ENCODE data around the gene ACAD9. TPM values are rescaled to one million over a fixed set of nuclear protein-coding genes. Genes with fewer than 3 reads are reported as not detected.
"Not testable (repeated sequence)": the region's sequence is repeated elsewhere in the genome, so short reads cannot be mapped to it uniquely, and the experiment has no call there.

Gene ACAD9
- total and polyA plus RNA-seq, 8 donors, result 38.6 to 46.4 (median 43.4) TPM

GRCh38 chr3:128859630-128860029, 19.8 kb upstream of the ACAD9 start:
- DNase-seq (no peak), ATAC-seq (no peak)
- Histone ChIP-seq H3K4me3 (no peak overlapping the region), H3K27ac (no peak overlapping the region), H3K4me1 (peaks cover 0 to 14% of the 10 kb centered on the region in 2 donors), H3K36me3 (peaks cover 0 to 3% of the 10 kb centered on the region in 2 donors), H3K27me3 (no peaks in the 10 kb centered on the region), H3K9me3 (peaks cover 0 to 49% of the 10 kb centered on the region in 2 donors)
- TF ChIP-seq CTCF (IDR thresholded peaks at IDR 0.05), result no peak
- intact Hi-C loops (cut with DNase I), result no loop called here

GRCh38 chr3:128861491-128861890, 17.9 kb upstream of the ACAD9 start:
- H3K4me3 ChIP-seq, result no peak overlapping the region
- no peak overlapping the region for H3K27ac ChIP-seq
- H3K9me3 ChIP-seq, result peaks cover 0 to 41% of the 10 kb centered on the region in 2 donors
- DNase-seq (no peak), ATAC-seq (no peak)
- intact Hi-C loops (cut with DNase I), result no loop called here
- TF ChIP-seq CTCF (IDR thresholded peaks at IDR 0.05), result no peak
- H3K4me1 ChIP-seq, result peaks cover 0 to 13% of the 10 kb centered on the region in 2 donors
- peaks cover 0 to 3% of the 10 kb centered on the region in 2 donors for H3K36me3 ChIP-seq
- no peaks in the 10 kb centered on the region for H3K27me3 ChIP-seq

- intact Hi-C loops (cut with DNase I), result no loop called here
- Histone ChIP-seq H3K36me3 (peaks cover 0 to 3% of the 10 kb centered on the region in 2 donors), H3K27me3 (no peaks in the 10 kb centered on the region), H3K4me3 (no peak overlapping the region), H3K4me1 (peaks cover 0 to 13% of the 10 kb centered on the region in 2 donors), H3K27ac (no peak overlapping the region), H3K9me3 (peaks cover 0 to 31% of the 10 kb centered on the region in 2 donors)
- TF ChIP-seq CTCF (IDR thresholded peaks at IDR 0.05), result no peak
- no peak for DNase-seq
- ATAC-seq, result no peak
Measured at GRCh38 chr3:128863560-128863959, 15.9 kb upstream of the ACAD9 start.

DNA sequence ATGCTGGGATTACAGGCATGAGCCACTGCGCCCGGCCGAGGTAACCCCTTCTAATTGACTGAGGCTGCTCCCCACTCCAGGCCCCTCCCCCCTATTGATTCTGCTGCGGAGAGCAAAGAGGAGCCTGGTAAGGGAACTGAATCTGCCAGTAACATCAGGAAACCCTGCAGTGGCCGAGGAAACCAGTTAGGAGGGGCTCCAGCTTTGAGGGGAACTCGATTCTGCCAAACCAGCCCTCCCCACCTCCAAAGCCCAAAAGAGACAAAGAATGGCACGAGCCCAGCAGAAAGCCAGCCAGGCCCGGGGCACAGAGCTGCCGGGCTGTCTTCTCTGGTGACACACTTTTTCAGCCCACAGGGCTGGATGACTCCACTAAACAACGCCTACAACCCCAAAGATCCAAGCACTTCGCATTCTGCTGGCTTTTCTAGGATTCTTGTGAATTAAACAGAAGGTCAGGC, 15.0 kb upstream of the ACAD9 start:
- peak overlapping the region in 1 of 2 donors; percentile 41 for H3K27ac ChIP-seq

DNA sequence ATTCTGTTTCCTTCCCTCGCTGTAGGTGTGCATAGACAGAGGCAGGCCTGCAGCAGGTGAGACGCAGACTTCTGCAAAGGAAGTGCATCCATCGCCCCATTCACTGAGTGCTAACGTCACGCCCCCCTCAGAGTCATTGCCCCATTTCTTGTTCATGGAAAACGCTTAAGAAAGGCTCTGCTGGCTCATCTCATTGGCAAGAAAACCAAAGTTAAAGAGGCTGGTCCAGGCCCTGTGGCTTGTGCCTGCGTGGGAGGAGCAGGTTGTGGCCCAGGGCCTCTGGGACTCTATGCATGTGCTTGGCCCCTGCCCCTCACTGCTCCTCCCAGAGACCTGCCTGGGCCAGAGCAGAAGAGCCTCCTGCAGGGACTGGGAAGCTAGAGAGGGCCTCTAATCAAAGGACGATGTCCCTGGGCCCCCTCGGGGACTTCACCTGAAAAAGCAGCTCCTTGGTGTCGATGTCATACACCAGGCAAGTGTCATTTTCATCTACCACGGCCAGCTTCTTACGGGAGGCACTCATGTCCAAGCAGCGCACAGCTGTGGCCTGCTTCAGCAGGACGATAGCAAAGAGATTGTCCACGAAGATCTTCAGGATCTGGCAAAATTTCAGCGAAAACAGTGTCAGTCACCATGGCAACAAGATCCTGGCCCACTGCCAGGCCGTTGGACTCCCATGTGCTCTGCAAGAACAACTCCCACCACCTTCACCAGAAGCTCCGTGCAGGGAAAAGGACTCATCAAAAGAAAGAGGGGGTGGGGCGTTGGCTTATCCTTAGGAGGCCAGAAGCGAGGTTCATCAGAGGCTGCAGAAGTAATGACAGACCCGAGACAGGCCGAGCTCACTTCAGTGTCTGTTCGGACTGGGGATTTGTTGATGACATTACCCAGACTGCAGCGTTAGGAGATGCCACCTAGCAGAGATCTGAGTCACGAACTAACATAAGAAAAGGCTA, 14.3 kb upstream of the ACAD9 start:
- Histone ChIP-seq H3K9me3 (peaks cover 0 to 15% of the 10 kb centered on the region in 2 donors), H3K27ac (peak overlapping the region in 1 of 2 donors; percentile 41), H3K4me1 (peaks cover 0 to 13% of the 10 kb centered on the region in 2 donors)
- H3K36me3 ChIP-seq; H3K4me3 ChIP-seq; intact Hi-C loops (cut with DNase I); H3K27me3 ChIP-seq: not testable (repeated sequence)
- ATAC-seq, result peak; percentile 42
- DNase-seq, result peak in 1 of 4 donors; percentile 44

More for the DNA sequence above, 15.0 kb upstream of the ACAD9 start:
- Histone ChIP-seq H3K4me1 (peaks cover 0 to 13% of the 10 kb centered on the region in 2 donors), H3K36me3 (peaks cover 0 to 3% of the 10 kb centered on the region in 2 donors), H3K9me3 (peaks cover 0 to 23% of the 10 kb centered on the region in 2 donors), H3K27me3 (no peaks in the 10 kb centered on the region), H3K4me3 (no peak overlapping the region)
- intact Hi-C loops (cut with DNase I), result no loop called here
- ATAC-seq (peak; percentile 39), DNase-seq (no peak)
- no peak for TF ChIP-seq CTCF (IDR thresholded peaks at IDR 0.05)
